ENCODE measurements around the gene TGFBR3.

Gene TGFBR3

GRCh38 chr1:91745640-91746373 lies 140.1 kb downstream of the TGFBR3 start:
- TF ChIP-seq, protein P1, sequence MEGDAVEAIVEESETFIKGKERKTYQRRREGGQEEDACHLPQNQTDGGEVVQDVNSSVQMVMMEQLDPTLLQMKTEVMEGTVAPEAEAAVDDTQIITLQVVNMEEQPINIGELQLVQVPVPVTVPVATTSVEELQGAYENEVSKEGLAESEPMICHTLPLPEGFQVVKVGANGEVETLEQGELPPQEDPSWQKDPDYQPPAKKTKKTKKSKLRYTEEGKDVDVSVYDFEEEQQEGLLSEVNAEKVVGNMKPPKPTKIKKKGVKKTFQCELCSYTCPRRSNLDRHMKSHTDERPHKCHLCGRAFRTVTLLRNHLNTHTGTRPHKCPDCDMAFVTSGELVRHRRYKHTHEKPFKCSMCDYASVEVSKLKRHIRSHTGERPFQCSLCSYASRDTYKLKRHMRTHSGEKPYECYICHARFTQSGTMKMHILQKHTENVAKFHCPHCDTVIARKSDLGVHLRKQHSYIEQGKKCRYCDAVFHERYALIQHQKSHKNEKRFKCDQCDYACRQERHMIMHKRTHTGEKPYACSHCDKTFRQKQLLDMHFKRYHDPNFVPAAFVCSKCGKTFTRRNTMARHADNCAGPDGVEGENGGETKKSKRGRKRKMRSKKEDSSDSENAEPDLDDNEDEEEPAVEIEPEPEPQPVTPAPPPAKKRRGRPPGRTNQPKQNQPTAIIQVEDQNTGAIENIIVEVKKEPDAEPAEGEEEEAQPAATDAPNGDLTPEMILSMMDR (IDR thresholded peaks at IDR 0.05), result no peak
- H3K27ac Mint-ChIP-seq, result no peak overlapping the region
- H3K27me3 Mint-ChIP-seq (ENCODE audit: low read depth, poor library complexity), result peaks cover 3% of the 10 kb centered on the region
- H3K4me1 Mint-ChIP-seq, result peaks cover 30% of the 10 kb centered on the region
- peaks cover 32% of the 10 kb centered on the region for H3K36me3 Mint-ChIP-seq (ENCODE audit: low read depth)
- no peak for DNase-seq
- peaks cover 33% of the 10 kb centered on the region for H3K9me3 Mint-ChIP-seq
- H3K4me3 Mint-ChIP-seq, result no peak overlapping the region

- Mint-ChIP-seq H3K4me3 (no peak overlapping the region), H3K4me1 (peaks cover 28% of the 10 kb centered on the region), H3K9me3 (peaks cover 29% of the 10 kb centered on the region), H3K36me3 (ENCODE audit: low read depth) (peaks cover 28% of the 10 kb centered on the region), H3K27ac (no peak overlapping the region), H3K27me3 (ENCODE audit: low read depth, poor library complexity) (peaks cover 3% of the 10 kb centered on the region)
- no peak for DNase-seq
- TF ChIP-seq, protein P1 (IDR thresholded peaks at IDR 0.05), result no peak
Measured at GRCh38 chr1:91744953-91745639, 140.9 kb downstream of the TGFBR3 start.

GRCh38 chr1:91742848-91743292 lies 143.1 kb downstream of the TGFBR3 start:
- Mint-ChIP-seq H3K27ac (no peak overlapping the region), H3K9me3 (peaks cover 40% of the 10 kb centered on the region), H3K4me3 (no peak overlapping the region), H3K36me3 (ENCODE audit: low read depth) (peaks cover 32% of the 10 kb centered on the region), H3K4me1 (peaks cover 20% of the 10 kb centered on the region), H3K27me3 (ENCODE audit: low read depth, poor library complexity) (peaks cover 3% of the 10 kb centered on the region)
- DNase-seq, result no peak
- TF ChIP-seq, protein P1 (IDR thresholded peaks at IDR 0.05), result no peak

GRCh38 chr1:91741906-91742305 lies 144.0 kb downstream of the TGFBR3 start:
- TF ChIP-seq, protein P1 (IDR thresholded peaks at IDR 0.05), result no peak
- H3K4me1 Mint-ChIP-seq, result peaks cover 28% of the 10 kb centered on the region

GRCh38 chr1:91741301-91741700 lies 144.7 kb downstream of the TGFBR3 start:
- DNase-seq, result no peak
- H3K4me1 Mint-ChIP-seq, result peaks cover 34% of the 10 kb centered on the region
- peaks cover 22% of the 10 kb centered on the region for H3K36me3 Mint-ChIP-seq (ENCODE audit: low read depth)
- no peak overlapping the region for H3K4me3 Mint-ChIP-seq
- TF ChIP-seq, protein P1 (IDR thresholded peaks at IDR 0.05), result no peak
- peaks cover 24% of the 10 kb centered on the region for H3K9me3 Mint-ChIP-seq
- no peaks in the 10 kb centered on the region for H3K27me3 Mint-ChIP-seq (ENCODE audit: low read depth, poor library complexity)
- H3K27ac Mint-ChIP-seq, result no peak overlapping the region

More at GRCh38 chr1:91741906-91742305, 144.0 kb downstream of the TGFBR3 start:
- H3K36me3 Mint-ChIP-seq (ENCODE audit: low read depth), result peaks cover 28% of the 10 kb centered on the region
- H3K27ac Mint-ChIP-seq, result no peak overlapping the region
- H3K27me3 Mint-ChIP-seq (ENCODE audit: low read depth, poor library complexity), result peaks cover under 1% of the 10 kb centered on the region
- DNase-seq, result no peak
- H3K4me3 Mint-ChIP-seq, result no peak overlapping the region
- peaks cover 31% of the 10 kb centered on the region for H3K9me3 Mint-ChIP-seq
